GM23338 (cell line): ENCODE results near the gene ZNF567.

Experiments
- CREB1 ChIP-seq: fragments of 250-450 bp; sonication (Bioruptor Pico); IDR thresholded peaks from 2 replicates; pipeline ENCODE4 v1.5.0; 2020; ENCODE audit warnings: low read depth, mild to moderate bottlenecking, moderate library complexity
- CTCF ChIP-seq, 2 experiments: fragments of 200-600 bp in 1 of 2; sonication (generic) in 1 of 2; conservative IDR thresholded peaks; 2 replicates each; pipeline versions ENCODE4 v1.5.1 to v1.6.1; 2016 to 2017; ENCODE audit warnings: antibody characterized with exemption in 2 of 2, low read depth in 2 of 2, mild to moderate bottlenecking in 2 of 2, moderate library complexity in 1 of 2
- EZH2 ChIP-seq: fragments of 200-600 bp; sonication (generic); IDR thresholded peaks from one replicate; pipeline ENCODE4 v1.8.0; 2017; ENCODE audit warnings: antibody characterized with exemption, mild to moderate bottlenecking, low read depth; ENCODE audit not compliant: unreplicated experiment
- EZH2phosphoT487 ChIP-seq: fragments of 200-600 bp; sonication (generic); IDR thresholded peaks from one replicate; pipeline ENCODE4 v1.8.1; 2018; ENCODE audit warnings: antibody characterized with exemption; ENCODE audit not compliant: unreplicated experiment
- JUNB ChIP-seq: IDR thresholded peaks from one replicate; pipeline ENCODE4 v1.6.1; 2016; ENCODE audit warnings: antibody characterized with exemption; ENCODE audit not compliant: unreplicated experiment
- POLR2AphosphoS5 ChIP-seq: IDR thresholded peaks from 2 replicates; pipeline ENCODE4 v1.6.1; 2016; ENCODE audit warnings: antibody characterized with exemption, low read depth
- TF ChIP-seq, protein P1 (sequence below): IDR thresholded peaks from one replicate; pipeline ENCODE4 v1.6.1; 2018; ENCODE audit warnings: antibody characterized with exemption; ENCODE audit not compliant: unreplicated experiment

GRCh38 chr19:36707134-36707533 lies 19.7 kb downstream of the ZNF567 start:
- TF ChIP-seq CTCF (conservative IDR thresholded peaks at IDR 0.05; ENCODE audit: low read depth in 2 of 2) (no peak), POLR2AphosphoS5 (no peak), CREB1 (CRISPR knock-in tag) (no peak), EZH2 (no peak), JUNB (no peak), EZH2phosphoT487 (no peak)
- TF ChIP-seq, protein P1, sequence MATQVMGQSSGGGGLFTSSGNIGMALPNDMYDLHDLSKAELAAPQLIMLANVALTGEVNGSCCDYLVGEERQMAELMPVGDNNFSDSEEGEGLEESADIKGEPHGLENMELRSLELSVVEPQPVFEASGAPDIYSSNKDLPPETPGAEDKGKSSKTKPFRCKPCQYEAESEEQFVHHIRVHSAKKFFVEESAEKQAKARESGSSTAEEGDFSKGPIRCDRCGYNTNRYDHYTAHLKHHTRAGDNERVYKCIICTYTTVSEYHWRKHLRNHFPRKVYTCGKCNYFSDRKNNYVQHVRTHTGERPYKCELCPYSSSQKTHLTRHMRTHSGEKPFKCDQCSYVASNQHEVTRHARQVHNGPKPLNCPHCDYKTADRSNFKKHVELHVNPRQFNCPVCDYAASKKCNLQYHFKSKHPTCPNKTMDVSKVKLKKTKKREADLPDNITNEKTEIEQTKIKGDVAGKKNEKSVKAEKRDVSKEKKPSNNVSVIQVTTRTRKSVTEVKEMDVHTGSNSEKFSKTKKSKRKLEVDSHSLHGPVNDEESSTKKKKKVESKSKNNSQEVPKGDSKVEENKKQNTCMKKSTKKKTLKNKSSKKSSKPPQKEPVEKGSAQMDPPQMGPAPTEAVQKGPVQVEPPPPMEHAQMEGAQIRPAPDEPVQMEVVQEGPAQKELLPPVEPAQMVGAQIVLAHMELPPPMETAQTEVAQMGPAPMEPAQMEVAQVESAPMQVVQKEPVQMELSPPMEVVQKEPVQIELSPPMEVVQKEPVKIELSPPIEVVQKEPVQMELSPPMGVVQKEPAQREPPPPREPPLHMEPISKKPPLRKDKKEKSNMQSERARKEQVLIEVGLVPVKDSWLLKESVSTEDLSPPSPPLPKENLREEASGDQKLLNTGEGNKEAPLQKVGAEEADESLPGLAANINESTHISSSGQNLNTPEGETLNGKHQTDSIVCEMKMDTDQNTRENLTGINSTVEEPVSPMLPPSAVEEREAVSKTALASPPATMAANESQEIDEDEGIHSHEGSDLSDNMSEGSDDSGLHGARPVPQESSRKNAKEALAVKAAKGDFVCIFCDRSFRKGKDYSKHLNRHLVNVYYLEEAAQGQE = no peak
